ENCODE measurements around the gene TTC7B. TPM values are rescaled to one million over a fixed set of nuclear protein-coding genes. Genes with fewer than 3 reads are reported as not detected.
A peak's percentile ranks its signal among the peaks of the same experiment; 100 is the strongest.

Gene TTC7B
- total RNA-seq, 1 donor from 2014 or later, result 20.6 TPM

DNA sequence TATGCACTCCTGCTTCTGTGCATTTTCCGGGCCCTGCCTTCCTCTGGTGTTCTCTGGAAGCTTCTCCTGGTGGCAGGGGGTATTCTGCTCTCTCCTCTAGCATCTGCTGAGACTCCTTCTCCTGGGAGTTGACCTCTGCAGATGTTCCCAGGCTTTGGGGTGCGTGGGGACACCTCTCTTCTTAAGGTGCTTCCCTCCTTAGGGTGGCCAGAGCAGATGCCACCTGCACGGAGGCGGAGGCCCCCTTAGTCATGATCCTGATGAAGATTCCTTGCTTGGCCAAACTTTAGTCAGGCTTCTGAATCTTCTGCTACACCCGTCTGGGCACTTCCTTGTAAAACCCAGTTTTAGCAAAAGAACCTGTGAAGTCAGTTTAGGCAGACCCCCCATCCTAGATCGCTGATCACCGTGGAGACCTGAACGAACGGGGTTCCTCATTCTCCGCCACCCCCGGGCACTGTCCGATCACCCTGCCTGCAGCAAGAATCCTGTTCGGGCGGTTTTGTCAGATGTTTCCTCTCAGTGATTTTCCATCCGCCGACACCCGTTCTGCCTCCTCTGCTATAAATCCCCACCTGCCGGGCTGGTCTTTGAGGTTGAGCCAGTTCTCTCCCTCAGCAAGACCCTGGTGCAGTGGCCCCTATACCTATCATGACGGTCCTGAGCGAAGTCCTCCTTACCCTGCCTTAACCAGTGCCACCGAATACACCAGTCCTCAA is 307.5 kb downstream of the TTC7B start:
- Histone ChIP-seq H3K4me1 (peaks cover 10% of the 10 kb centered on the region), H2AFZ (replicated peaks) (no peak overlapping the region), H3F3A (ENCODE audit: low read depth) (no peaks in the 10 kb centered on the region), H3K9ac (no peak overlapping the region), H3K9me3 (ENCODE audit: low read depth) (no peaks in the 10 kb centered on the region), H3K79me2 (ENCODE audit: low read depth) (no peaks in the 10 kb centered on the region), H3K4me2 (no peak overlapping the region), H3K27me3 (no peaks in the 10 kb centered on the region), H3K36me3 (no peaks in the 10 kb centered on the region), H3K4me3 (no peak overlapping the region), H4K20me1 (ENCODE audit: low read depth) (no peaks in the 10 kb centered on the region), H3K27ac (no peak overlapping the region)
- Mint-ChIP-seq H3K4me1 (peaks cover 36% of the 10 kb centered on the region), H3K9me3 (peaks cover 4% of the 10 kb centered on the region), H3K4me3 (no peak overlapping the region), H3K36me3 (no peaks in the 10 kb centered on the region), H3K27me3 (ENCODE audit: insufficient read depth, low read depth) (peaks cover 2% of the 10 kb centered on the region), H3K27ac (no peak overlapping the region)
- TF ChIP-seq EZH2 (IDR thresholded peaks at IDR 0.05), result no peak
- TF ChIP-seq EZH2phosphoT487 (IDR thresholded peaks at IDR 0.05), result no peak
- TF ChIP-seq, protein P1, sequence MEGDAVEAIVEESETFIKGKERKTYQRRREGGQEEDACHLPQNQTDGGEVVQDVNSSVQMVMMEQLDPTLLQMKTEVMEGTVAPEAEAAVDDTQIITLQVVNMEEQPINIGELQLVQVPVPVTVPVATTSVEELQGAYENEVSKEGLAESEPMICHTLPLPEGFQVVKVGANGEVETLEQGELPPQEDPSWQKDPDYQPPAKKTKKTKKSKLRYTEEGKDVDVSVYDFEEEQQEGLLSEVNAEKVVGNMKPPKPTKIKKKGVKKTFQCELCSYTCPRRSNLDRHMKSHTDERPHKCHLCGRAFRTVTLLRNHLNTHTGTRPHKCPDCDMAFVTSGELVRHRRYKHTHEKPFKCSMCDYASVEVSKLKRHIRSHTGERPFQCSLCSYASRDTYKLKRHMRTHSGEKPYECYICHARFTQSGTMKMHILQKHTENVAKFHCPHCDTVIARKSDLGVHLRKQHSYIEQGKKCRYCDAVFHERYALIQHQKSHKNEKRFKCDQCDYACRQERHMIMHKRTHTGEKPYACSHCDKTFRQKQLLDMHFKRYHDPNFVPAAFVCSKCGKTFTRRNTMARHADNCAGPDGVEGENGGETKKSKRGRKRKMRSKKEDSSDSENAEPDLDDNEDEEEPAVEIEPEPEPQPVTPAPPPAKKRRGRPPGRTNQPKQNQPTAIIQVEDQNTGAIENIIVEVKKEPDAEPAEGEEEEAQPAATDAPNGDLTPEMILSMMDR (IDR thresholded peaks at IDR 0.05), result no peak
- no peak for DNase-seq (ENCODE audit: low spot score)

DNA sequence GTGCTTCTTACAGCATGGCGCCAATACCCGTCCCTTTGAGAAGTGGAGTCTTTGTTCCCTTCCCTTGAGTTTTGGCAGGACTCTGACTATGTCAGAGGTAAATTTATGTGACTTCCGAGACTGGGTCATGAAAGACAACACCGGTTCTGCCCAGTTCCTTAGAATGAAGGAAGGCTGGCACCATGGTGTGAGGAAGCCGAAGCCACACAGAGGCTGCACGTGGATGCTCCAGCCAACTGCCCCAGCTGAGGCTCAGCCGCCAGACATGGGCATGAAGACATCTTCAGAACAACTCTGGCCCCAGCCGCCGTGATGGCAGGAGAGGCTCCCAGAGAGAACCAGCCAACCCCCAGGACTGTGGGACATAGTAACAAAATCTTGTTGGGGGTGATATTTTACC is 308.2 kb downstream of the TTC7B start:
- Histone ChIP-seq H3K27me3 (no peaks in the 10 kb centered on the region), H4K20me1 (ENCODE audit: low read depth) (no peaks in the 10 kb centered on the region), H3K4me2 (no peak overlapping the region), H3K9me3 (ENCODE audit: low read depth) (no peaks in the 10 kb centered on the region), H2AFZ (replicated peaks) (no peak overlapping the region), H3K4me1 (peaks cover 4% of the 10 kb centered on the region), H3K79me2 (ENCODE audit: low read depth) (no peaks in the 10 kb centered on the region), H3K36me3 (no peaks in the 10 kb centered on the region), H3K9ac (no peak overlapping the region), H3F3A (ENCODE audit: low read depth) (no peaks in the 10 kb centered on the region), H3K27ac (no peak overlapping the region), H3K4me3 (no peak overlapping the region)
- TF ChIP-seq, protein P1 (IDR thresholded peaks at IDR 0.05), result no peak
- TF ChIP-seq EZH2 (IDR thresholded peaks at IDR 0.05) (no peak), EZH2phosphoT487 (IDR thresholded peaks at IDR 0.05) (no peak)
- DNase-seq (ENCODE audit: low spot score), result no peak
- H3K27me3 Mint-ChIP-seq (ENCODE audit: insufficient read depth, low read depth), result peaks cover 2% of the 10 kb centered on the region
- no peak overlapping the region for H3K4me3 Mint-ChIP-seq
- peaks cover 4% of the 10 kb centered on the region for H3K9me3 Mint-ChIP-seq
- peaks cover 32% of the 10 kb centered on the region for H3K4me1 Mint-ChIP-seq
- H3K27ac Mint-ChIP-seq, result no peak overlapping the region
- no peaks in the 10 kb centered on the region for H3K36me3 Mint-ChIP-seq

DNA sequence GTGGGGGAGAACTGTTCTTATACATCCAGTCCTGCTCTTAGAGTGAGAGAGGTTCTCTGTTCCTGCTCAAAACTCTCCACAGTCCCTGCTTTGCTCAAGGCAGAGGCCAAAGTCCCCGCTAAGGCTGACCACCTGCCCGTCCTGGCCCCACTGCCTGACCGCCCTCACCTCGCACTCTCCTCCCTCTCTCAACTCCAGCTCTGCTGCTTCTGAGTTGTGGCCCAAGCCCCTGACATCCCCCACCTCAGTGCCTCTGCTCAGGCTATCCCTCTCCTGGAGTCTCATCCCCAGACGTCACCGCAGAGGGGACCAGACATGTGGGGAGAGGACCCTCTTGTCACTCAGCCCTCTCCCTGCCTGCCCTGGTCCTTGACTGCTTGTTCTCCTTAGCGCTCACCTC is 308.8 kb downstream of the TTC7B start:
- Mint-ChIP-seq H3K27ac (peak overlapping the region; percentile 43), H3K36me3 (no peaks in the 10 kb centered on the region), H3K9me3 (peaks cover 4% of the 10 kb centered on the region), H3K4me1 (peaks cover 26% of the 10 kb centered on the region), H3K27me3 (ENCODE audit: insufficient read depth, low read depth) (peaks cover 5% of the 10 kb centered on the region), H3K4me3 (no peak overlapping the region)
- no peak overlapping the region for H3K9ac ChIP-seq
- H3F3A ChIP-seq (ENCODE audit: low read depth), result no peaks in the 10 kb centered on the region
- no peak overlapping the region for H2AFZ ChIP-seq (replicated peaks)
- H3K79me2 ChIP-seq (ENCODE audit: low read depth), result no peaks in the 10 kb centered on the region
- H3K27me3 ChIP-seq, result no peaks in the 10 kb centered on the region
- TF ChIP-seq EZH2 (IDR thresholded peaks at IDR 0.05), result no peak
- TF ChIP-seq, protein P1 (IDR thresholded peaks at IDR 0.05), result no peak
- TF ChIP-seq EZH2phosphoT487 (IDR thresholded peaks at IDR 0.05), result no peak
- H3K36me3 ChIP-seq, result no peaks in the 10 kb centered on the region
- no peak overlapping the region for H3K4me3 ChIP-seq
- no peak overlapping the region for H3K4me2 ChIP-seq
- H3K9me3 ChIP-seq (ENCODE audit: low read depth), result no peaks in the 10 kb centered on the region
- no peak for DNase-seq (ENCODE audit: low spot score)
- H4K20me1 ChIP-seq (ENCODE audit: low read depth), result no peaks in the 10 kb centered on the region
- H3K27ac ChIP-seq, result no peak overlapping the region
- no peaks in the 10 kb centered on the region for H3K4me1 ChIP-seq

All from neural progenitor cell (in vitro differentiated cells).